ENCODE measurements around the gene GSTM5.
"Not testable (repeated sequence)": the region's sequence is repeated elsewhere in the genome, so short reads cannot be mapped to it uniquely, and the experiment has no call there.

DNA sequence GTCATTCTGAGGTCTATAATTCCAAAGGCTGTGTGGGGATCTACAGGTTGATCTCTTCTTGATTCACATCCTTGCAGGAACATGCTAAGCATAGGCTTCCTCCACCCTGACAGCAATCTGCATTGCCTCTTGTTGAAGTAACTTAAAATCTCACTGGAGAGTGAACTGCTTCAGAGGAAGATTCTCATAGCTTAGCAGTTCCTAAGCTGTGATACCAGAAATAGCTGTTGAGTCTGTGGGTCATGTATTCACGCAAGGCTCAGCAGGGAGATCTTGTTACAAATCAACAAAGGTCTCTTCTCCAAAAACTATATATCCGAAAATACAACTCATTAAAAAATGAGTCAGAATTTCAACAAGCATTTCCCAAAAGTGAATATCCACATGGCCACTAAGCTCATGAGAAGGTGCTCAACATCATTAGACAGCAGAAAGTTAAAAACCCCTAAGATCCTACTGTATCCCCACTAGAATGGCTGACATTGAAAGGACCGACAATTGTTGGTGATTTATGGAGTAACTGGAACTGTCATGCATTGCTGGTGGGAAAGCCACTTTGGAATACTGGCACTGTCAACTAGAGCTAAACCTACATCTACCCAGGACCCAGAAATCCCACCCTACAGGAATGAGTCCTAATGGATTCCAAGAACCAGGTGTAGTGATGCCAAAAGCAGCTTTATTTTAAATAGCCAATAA lies 35.2 kb upstream of the GSTM5 start:
- TF ChIP-seq, protein P1, sequence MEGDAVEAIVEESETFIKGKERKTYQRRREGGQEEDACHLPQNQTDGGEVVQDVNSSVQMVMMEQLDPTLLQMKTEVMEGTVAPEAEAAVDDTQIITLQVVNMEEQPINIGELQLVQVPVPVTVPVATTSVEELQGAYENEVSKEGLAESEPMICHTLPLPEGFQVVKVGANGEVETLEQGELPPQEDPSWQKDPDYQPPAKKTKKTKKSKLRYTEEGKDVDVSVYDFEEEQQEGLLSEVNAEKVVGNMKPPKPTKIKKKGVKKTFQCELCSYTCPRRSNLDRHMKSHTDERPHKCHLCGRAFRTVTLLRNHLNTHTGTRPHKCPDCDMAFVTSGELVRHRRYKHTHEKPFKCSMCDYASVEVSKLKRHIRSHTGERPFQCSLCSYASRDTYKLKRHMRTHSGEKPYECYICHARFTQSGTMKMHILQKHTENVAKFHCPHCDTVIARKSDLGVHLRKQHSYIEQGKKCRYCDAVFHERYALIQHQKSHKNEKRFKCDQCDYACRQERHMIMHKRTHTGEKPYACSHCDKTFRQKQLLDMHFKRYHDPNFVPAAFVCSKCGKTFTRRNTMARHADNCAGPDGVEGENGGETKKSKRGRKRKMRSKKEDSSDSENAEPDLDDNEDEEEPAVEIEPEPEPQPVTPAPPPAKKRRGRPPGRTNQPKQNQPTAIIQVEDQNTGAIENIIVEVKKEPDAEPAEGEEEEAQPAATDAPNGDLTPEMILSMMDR (IDR thresholded peaks at IDR 0.05): not testable (repeated sequence)
- TF ChIP-seq POLR2A (IDR thresholded peaks at IDR 0.05): not testable (repeated sequence)

Data from testis (tissue), 2 donors.